Activated effector memory CD4-positive, alpha-beta T cell treated with anti-CD3 and anti-CD28 coated beads, Interleukin-2, amount 50 U/mL, for 16 hours (primary cell): Measurements from ENCODE around the gene CIAO2B.
A peak's percentile ranks its signal among the peaks of the same experiment; 100 is the strongest.
"Not testable (repeated sequence)": the region's sequence is repeated elsewhere in the genome, so short reads cannot be mapped to it uniquely, and the experiment has no call there.

ENCODE experiments used
- DNase-seq: peaks from one replicate; pipeline ENCODE4 v3.0.0-alpha.2; 2020

The CIAO2B gene

GRCh38 chr16:66936889-66937554, 2.8 kb upstream of the CIAO2B start:
- no peak for DNase-seq

GRCh38 chr16:66936462-66936861, 2.3 kb upstream of the CIAO2B start:
- DNase-seq = no peak

DNA sequence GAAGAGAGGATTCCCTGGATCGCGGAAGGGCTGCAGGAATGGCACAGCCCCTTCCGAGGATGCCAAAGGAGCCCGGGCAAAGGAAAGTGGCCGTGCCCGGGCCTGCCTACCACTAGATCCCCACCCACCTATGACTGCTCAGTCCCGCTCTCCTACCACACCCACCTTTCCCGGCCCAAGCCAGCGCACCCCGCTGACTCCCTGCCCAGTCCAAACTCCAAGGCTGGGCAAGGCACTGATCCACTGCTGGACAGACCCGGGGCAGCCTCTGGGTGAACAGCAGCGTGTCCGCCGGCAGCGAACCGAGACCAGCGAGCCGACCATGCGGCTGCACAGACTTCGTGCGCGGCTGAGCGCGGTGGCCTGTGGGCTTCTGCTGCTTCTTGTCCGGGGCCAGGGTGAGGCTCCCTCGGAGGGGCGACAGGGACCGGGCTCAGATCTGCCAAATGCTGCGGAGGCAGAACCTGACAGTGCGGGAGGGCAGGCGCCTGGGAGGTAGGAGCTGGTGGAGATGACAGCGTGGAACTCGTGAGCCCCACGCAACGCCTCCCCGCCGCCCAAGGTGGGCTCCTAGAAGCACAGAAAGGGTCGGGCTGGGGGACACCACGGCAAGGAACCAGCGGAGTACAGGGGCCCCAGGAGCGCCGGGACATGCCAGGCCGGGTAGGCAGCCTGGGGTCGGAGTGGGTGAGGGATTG, 1.3 kb upstream of the CIAO2B start, which contains the start of gene CES2:
CES2 (plus strand) TSS at position 203 of the 698 bp plus-strand sequence; CDS start at position 323, 120 bp downstream.
- no peak for DNase-seq

- DNase-seq = not testable (repeated sequence)
Measured at GRCh38 chr16:66934839-66935313, 674 bp upstream of the CIAO2B start.

- DNase-seq = no peak
Measured at GRCh38 chr16:66933776-66934137, 445 bp downstream of the CIAO2B start.

DNA sequence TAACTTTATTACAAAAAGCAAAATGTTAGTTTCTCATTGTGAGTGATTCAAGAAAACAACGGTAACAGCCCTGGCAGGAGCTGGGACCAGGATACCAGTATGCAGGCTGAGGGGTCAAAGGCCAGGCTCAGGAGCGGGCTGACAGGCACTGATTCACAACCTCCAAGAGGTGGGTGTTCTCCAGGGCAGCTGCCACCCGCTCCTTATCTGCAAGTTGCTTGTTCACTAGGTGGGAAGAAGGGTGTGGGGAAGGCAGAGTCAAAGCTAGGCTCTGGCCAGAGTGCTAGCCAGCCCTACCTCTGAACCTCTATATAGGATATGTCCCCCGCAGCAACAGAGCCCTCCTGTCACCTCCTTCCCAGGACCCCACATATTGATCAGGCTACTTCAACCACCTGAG, 2.1 kb downstream of the CIAO2B start:
- DNase-seq = no peak

DNA sequence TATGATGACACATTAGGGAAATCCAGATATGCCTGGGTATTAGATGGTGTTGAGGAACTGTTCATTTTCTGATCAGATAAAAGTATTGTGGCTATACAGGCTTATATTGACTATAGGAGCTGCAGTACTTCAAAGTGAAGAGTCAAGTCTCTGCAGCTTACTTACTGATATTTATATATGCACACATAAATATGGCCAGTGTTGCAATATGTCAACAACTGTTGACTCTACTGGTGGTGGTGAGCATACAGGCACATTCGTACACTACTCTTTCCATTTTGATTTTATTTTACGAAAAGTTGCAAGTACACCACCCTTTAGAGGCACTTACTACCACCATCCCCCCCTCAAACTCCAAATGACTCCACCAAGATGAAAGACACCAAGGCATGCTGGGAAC, 2.5 kb downstream of the CIAO2B start:
- DNase-seq = no peak

DNA sequence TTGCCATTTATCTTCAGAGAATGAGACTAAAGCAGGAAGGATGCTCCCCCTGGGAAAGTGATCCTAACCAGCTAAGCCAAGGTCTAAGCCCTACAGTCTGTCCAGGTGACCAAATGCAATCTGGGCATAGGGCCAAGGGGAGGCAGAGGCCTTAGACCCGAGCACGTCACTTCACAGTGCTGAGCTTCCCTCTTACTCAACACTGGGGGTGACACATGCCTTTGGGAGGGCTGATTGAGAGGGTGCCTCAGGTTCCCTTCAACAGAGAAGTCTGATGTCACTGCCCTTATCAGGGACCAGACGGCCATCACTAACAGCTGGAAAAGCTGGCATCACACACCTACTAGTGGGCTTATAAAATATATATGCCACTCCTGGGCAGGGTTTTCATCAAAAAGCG, 4.0 kb downstream of the CIAO2B start:
- no peak for DNase-seq

DNA sequence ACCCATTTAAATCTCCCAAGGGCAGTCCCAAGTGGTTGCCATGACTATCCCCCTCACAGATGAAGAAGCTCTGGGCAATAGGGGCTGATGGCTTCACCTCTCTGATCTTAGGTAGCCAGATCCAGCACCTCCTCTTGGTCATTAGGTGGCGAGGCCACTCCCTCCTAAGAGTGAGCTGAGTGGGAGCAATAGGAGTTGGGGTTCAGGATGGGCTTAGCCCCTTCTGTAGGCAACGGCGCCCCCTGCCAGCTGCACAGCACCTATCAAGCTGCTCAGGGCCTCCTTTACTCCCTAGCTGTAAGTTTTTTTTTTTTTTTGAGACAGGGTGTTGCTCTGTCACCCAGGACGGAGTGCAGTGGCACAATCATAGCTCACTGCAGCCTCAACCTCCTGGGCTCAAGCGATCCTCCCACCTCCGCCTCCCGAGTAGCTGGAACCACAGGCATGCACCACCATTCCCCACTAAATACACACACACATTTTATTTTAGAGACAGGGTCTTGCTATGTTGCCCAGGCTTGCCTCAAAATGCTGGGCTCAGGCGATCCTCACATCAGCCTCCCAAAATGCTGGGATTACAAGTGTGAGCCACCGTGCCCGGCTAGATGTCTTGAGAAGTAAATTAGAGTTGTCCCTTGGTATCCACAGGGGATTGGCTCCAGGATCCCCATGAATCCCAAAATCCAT, 5.4 kb downstream of the CIAO2B start:
- peak; percentile 69 for DNase-seq

- DNase-seq = no peak
Measured at GRCh38 chr16:66927918-66928649, 6.1 kb downstream of the CIAO2B start.

DNA sequence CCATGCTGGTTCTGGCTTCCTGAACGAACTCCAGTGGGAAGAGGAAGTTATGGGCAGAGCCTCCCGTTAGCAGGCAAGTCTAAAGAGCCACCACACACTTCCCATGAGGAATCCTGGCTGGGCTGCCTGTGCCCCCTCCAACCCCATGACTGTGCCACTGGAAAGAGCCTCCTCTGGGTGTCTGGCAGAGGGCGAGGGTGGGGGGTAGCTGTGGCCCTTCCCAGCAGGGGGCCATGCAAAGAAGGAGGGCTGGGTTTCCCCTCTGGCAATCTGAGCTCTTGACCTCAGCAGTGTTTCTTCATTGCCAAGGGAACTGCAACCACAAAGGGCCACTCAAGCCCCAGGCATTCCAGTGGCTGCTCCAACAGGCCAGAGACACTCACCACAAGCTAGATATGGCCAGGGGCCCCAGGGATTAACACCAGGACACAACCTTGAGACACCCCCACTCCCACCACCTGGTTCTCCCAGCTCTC, 7.2 kb downstream of the CIAO2B start:
- no peak for DNase-seq

DNA sequence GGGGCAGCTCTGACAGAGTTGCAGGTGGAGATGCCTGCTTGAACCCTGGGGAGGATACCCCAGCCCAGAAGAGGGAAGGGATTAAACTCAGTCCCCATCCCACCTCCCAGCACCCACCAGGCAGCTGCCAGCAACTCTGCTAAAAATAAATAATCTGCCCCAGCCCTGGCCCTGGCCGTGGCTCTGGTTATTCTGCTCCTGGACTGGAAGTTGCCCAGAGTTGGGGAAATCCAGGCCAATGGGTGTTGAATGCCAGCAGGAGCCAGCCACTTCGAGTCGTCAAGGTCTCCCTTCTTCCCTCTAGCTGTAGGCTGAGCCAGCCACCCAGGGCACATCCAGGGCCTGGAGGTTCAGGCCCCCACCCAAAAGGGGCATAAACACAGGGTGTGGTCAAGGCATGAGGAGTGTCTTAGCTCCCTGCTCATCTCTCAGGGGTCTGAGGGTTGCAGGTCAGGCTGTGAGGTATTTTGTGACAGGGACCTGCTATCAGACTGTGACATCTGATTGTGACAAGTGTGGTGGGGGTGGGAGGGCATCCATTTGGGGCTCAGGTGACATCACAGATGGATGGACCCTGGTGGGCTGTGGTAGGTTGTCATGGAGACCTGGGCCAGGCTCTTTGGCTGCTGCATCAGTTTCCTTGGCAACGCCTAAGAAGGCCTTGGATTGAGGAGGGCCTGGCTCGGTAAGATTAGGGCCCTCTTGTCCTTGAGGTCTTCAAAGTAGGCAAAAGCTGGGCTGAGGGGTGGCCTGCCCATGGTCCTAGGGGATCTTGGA, 7.8 kb downstream of the CIAO2B start:
- no peak for DNase-seq

DNA sequence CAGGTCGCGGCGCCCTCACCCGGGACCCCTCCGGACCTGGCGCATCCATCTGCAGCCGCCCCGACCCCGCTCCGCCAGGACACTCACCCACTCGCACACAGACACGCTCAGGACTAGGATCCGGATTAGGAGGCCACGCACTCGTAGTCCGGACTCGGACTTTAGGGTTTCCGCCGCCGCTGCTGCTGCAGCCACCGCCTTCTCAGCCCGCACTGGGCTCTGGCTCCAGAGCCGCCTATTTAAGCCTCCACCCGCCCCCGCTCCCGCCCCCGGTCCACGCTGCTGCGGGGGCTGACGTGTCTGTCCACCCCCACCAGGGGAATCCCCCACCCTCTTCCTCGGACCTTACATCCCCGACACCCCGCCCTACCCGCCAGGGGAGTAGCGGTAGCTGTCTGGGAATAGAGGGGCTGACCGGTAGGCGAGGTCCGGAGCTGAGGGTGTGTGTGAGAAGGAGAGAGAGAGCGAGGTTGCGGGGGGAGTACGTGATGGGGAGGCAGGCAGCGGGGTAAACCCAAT, 8.8 kb downstream of the CIAO2B start, which contains the start of gene RRAD:
RRAD (minus strand) TSS at position 214 of the 519 bp plus-strand sequence. CDS start 356 bp downstream, outside the sequence.
- DNase-seq = peak; percentile 69

DNA sequence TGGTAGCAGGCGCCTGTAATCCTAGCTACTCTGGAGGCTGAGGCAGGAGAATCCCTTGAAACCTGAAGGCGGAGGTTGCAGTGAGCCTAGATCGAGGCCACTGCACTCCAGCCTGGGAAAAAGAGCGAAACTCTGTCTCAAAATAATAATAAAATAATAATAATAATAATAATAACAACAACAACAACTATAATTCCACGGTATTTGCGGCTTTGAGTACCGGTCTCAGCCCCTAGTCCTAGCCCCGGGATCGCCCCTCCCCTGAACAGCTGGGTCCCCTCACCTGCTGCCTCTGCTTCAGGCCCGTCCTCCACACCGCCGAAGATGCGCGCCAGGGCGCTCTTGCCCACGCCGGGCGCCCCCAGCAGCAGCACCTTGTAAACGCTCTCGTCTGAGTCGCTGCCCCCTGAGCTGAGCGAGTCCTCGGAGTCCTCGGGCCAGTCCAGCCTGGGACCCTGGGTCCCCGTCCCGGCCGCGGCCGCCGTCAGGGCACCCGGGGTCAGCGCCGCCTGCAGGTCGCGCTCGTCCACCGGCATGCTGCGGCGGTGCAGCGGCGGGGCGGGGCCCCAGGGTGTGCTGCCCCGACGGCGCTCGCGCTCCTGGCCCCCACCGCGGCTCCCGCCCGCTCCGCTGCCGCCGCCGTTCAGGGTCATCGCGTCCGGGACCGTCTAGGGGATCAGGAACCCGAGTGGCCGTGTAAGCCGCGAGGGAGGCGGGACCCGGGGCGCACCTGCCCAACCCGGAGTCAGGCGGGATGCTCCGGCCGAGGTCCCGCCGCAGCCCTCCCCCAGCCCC, 9.5 kb downstream of the CIAO2B start:
- DNase-seq = peak; percentile 78

- no peak for DNase-seq
Measured at GRCh38 chr16:66923866-66924265, 10.3 kb downstream of the CIAO2B start.

DNA sequence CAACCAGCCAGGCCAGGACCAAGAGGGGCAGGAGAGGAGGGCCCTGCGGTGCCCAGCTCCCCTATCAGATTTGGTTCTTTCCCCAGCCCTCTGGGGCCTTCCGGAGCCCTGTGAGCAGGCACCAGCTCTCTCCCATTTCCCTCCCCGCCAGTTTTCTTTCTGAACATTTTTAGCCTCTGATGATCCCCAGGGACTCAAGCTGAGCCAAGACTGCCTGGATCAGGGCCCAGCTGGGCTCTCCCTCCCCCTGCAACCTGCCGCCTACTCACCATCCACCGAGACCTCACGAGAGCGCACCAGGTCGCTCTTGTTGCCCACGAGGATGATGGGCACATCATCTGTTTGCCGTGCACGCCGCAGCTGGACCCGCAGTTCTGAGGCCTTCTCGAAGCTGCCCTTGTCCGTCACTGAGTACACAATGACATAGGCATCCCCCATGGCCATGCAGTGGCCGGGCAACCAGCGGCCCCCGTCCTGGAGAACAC, 10.9 kb downstream of the CIAO2B start:
- DNase-seq = no peak

- DNase-seq = no peak
Measured at GRCh38 chr16:66921729-66922450, 12.3 kb downstream of the CIAO2B start.

DNA sequence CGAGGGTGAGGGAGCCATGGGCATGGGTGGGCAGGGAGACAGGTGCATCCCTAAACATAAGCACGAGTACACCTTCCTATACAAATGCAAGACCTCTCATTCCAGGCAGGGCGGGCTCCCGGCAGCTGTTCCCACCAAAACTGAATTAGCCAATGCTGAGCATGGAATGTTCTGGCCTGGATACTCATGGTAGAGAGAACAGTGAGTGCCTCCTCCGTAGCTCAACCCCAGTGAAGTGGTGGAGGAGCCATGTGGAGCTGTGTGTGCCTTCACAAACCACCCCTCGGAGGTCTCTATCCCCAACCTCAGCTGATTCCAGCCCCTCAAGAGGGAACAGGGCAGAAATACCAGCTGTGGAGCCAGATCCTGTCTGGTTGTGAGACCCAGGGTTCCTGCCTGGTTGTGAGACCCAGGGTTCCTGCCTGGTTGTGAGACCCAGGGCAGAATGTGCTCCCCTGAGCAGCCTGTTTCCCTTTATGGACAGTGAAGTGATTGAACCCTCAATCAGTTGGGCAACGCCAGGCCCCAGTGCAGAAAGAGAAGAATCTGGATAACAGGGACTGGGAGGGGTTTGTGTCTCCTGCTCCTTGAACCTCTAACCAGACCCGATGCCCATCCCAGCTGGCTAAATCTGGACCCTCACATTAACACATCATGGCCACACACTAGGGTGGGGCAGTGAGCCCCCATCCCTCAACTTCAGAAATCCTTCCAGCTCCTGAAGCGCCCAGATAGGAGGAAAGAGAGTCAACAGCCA, 13.1 kb downstream of the CIAO2B start:
- DNase-seq = no peak

DNA sequence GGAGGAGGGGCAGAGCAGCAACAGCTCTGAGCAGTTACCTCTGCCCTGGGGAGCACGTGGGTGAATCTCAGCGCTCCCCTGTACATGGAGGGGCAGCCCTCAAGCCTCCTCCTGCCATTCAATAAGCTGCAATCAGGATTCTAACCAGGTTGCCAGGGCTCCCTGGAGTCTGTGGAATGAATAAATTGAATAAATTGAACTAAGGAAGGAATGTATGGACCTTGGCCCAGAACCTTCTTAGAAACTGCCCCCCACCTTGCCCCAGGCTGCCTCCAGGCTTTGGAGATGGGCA, 14.0 kb downstream of the CIAO2B start:
- no peak for DNase-seq
